MM.1S (cell line): ENCODE data around the gene FAXDC2.

Experiments used
- EZH2phosphoT487 ChIP-seq: fragments of 300-600 bp; sonication (generic); IDR thresholded peaks from 2 replicates; pipeline ENCODE4 v1.6.1; 2018; ENCODE audit warnings: antibody characterized with exemption, low read length
- TF ChIP-seq, protein P1 (sequence below): fragments of 300-600 bp; sonication (generic); IDR thresholded peaks from 2 replicates; pipeline ENCODE4 v1.5.1; 2016; ENCODE audit warnings: antibody characterized with exemption, low read length, mixed read lengths

GRCh38 chr5:154892369-154892771 lies 42.0 kb upstream of the FAXDC2 start:
- TF ChIP-seq, protein P1, sequence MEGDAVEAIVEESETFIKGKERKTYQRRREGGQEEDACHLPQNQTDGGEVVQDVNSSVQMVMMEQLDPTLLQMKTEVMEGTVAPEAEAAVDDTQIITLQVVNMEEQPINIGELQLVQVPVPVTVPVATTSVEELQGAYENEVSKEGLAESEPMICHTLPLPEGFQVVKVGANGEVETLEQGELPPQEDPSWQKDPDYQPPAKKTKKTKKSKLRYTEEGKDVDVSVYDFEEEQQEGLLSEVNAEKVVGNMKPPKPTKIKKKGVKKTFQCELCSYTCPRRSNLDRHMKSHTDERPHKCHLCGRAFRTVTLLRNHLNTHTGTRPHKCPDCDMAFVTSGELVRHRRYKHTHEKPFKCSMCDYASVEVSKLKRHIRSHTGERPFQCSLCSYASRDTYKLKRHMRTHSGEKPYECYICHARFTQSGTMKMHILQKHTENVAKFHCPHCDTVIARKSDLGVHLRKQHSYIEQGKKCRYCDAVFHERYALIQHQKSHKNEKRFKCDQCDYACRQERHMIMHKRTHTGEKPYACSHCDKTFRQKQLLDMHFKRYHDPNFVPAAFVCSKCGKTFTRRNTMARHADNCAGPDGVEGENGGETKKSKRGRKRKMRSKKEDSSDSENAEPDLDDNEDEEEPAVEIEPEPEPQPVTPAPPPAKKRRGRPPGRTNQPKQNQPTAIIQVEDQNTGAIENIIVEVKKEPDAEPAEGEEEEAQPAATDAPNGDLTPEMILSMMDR: no peak
- no peak for TF ChIP-seq EZH2phosphoT487
